ENCODE data around the gene OR2T1.

- no peak for TF ChIP-seq ZNF571 (tag by site-specific recombination; IDR thresholded peaks at IDR 0.05)
- TF ChIP-seq, protein P1, sequence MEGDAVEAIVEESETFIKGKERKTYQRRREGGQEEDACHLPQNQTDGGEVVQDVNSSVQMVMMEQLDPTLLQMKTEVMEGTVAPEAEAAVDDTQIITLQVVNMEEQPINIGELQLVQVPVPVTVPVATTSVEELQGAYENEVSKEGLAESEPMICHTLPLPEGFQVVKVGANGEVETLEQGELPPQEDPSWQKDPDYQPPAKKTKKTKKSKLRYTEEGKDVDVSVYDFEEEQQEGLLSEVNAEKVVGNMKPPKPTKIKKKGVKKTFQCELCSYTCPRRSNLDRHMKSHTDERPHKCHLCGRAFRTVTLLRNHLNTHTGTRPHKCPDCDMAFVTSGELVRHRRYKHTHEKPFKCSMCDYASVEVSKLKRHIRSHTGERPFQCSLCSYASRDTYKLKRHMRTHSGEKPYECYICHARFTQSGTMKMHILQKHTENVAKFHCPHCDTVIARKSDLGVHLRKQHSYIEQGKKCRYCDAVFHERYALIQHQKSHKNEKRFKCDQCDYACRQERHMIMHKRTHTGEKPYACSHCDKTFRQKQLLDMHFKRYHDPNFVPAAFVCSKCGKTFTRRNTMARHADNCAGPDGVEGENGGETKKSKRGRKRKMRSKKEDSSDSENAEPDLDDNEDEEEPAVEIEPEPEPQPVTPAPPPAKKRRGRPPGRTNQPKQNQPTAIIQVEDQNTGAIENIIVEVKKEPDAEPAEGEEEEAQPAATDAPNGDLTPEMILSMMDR (tag by site-specific recombination; IDR thresholded peaks at IDR 0.05) = no peak
These were observed 29.1 kb upstream of the OR2T1 start for GRCh38 chr1:248373761-248374160.

Measured in HEK293 (cell line).